Lung (tissue), 12 donors: Measurements from ENCODE around the gene HES7. TPM values are rescaled to one million over a fixed set of nuclear protein-coding genes. Genes with fewer than 3 reads are reported as not detected.

Experiments
- ATAC-seq: fragments of 200-7000 bp; cut with Tn5 transposase; one replicate; pipeline ENCODE4 v1.9.1; 2020; ENCODE audit warnings: moderate number of reproducible peaks; ENCODE audit not compliant: insufficient read depth, low FRiP score
- DNase-seq, 3 donors: peaks; one replicate each; pipeline ENCODE4 v3.0.0-alpha.2; 2013 to 2017
- H3K27ac ChIP-seq, 2 donors: one replicate each; pipeline ENCODE4 v1.5.1; 2013; ENCODE audit warnings: mild to moderate bottlenecking in 2 of 2, moderate library complexity in 2 of 2, control low read depth in 1 of 2, inconsistent platforms in 1 of 2, low read depth in 1 of 2, low read length in 1 of 2
- H3K27me3 ChIP-seq, 3 donors: one replicate each; pipeline ENCODE4 v1.5.1; 2013; ENCODE audit warnings: low read length in 2 of 3; ENCODE audit not compliant: control insufficient read depth in 3 of 3, insufficient read depth in 3 of 3
- H3K36me3 ChIP-seq, 4 donors: one replicate each; pipeline ENCODE4 v1.5.1; 2013; ENCODE audit warnings: low read length in 4 of 4, mild to moderate bottlenecking in 1 of 4, moderate library complexity in 1 of 4; ENCODE audit not compliant: control insufficient read depth in 4 of 4, insufficient read depth in 4 of 4
- H3K4me1 ChIP-seq, 5 donors: one replicate each; pipeline ENCODE4 v1.5.1; 2013; ENCODE audit warnings: low read length in 5 of 5, mild to moderate bottlenecking in 2 of 5, moderate library complexity in 1 of 5; ENCODE audit not compliant: control insufficient read depth in 5 of 5, insufficient read depth in 5 of 5
- H3K4me3 ChIP-seq: one replicate; pipeline ENCODE4 v1.5.1; 2013; ENCODE audit warnings: mild to moderate bottlenecking, control low read depth, moderate library complexity
- H3K9ac ChIP-seq, 2 donors: one replicate each; pipeline ENCODE4 v1.5.1; 2013; ENCODE audit warnings: low read length in 2 of 2, control low read depth in 1 of 2; ENCODE audit not compliant: insufficient read depth in 1 of 2
- H3K9me3 ChIP-seq, 4 donors: one replicate each; pipeline ENCODE4 v1.5.1; 2013; ENCODE audit warnings: low read length in 3 of 4, mild to moderate bottlenecking in 1 of 4, moderate library complexity in 1 of 4; ENCODE audit not compliant: control insufficient read depth in 4 of 4, insufficient read depth in 3 of 4
- CTCF ChIP-seq: IDR thresholded peaks from 2 replicates; pipeline ENCODE4 v1.5.1; 2012; ENCODE audit warnings: mild to moderate bottlenecking; ENCODE audit errors: control extremely low read depth, extremely low read depth
- WGBS, 2 donors: extraction: QIAGEN DNeasy Blood & Tissue Kit; methylation state at CpG; one replicate each; pipeline ENCODE4 v1.1.7; 2013; 5-methylcytosine and 5-hydroxymethylcytosine counted together
- polyA plus RNA-seq, 2 donors: library from polyadenylated mRNA; stranded (reverse); fragments of 200-250 nt; gene quantifications; one replicate each; pipeline ENCODE4 v1.2.1, GENCODE V29; 2013
- total RNA-seq, 2 donors: library from RNA; depleted of rRNA in 1 of 2; stranded (reverse); fragments of >200 nt in 1 of 2; gene quantifications; one replicate each; pipeline ENCODE4 v1.2.1, GENCODE V29; 2014 to 2021
- donor health status: control.
- donor health status: control.
- donor health status: Bipolar disorder and iron deficiency.
- donor health status: healthy.
- donor health status: DM: yes; HTN: yes; CAD: no.

Gene HES7
- total and polyA plus RNA-seq, 4 donors, result 0.22 to 0.55 (median 0.28) TPM; not detected in 1

GRCh38 chr17:8143581-8144400 lies 19.9 kb upstream of the HES7 start:
- TF ChIP-seq CTCF, result no peak
- Histone ChIP-seq H3K4me1 (peaks cover 0 to 1% (median 0%) of the 10 kb centered on the region in 5 donors), H3K27me3 (no peaks in the 10 kb centered on the region), H3K9ac (no peak overlapping the region), H3K9me3 (no peaks in the 10 kb centered on the region), H3K36me3 (peaks cover 39 to 86% (median 61%) of the 10 kb centered on the region in 4 donors), H3K4me3 (no peak overlapping the region), H3K27ac (no peak overlapping the region)
- DNase-seq, result no peak
- 94 to 95% methylated on average over 22 of the region's 22 CpGs for WGBS, 2 donors
- ATAC-seq, result no peak

GRCh38 chr17:8142887-8143580 lies 19.1 kb upstream of the HES7 start:
- no peak overlapping the region for H3K27ac ChIP-seq
- no peaks in the 10 kb centered on the region for H3K27me3 ChIP-seq
- H3K9me3 ChIP-seq, result no peaks in the 10 kb centered on the region
- no peak overlapping the region for H3K4me3 ChIP-seq
- peaks cover 0 to 4% (median 2%) of the 10 kb centered on the region in 5 donors for H3K4me1 ChIP-seq
- no peak overlapping the region for H3K9ac ChIP-seq
- no peak for ATAC-seq
- no peak for TF ChIP-seq CTCF
- WGBS, 2 donors, result 87 to 94% methylated on average over 14 to 15 of the region's 15 CpGs
- H3K36me3 ChIP-seq, result peaks cover 35 to 79% (median 57%) of the 10 kb centered on the region in 4 donors
- no peak for DNase-seq

- Histone ChIP-seq H3K27me3 (no peaks in the 10 kb centered on the region), H3K27ac (peak overlapping the region in 1 of 2 donors; percentile 25), H3K4me3 (no peak overlapping the region), H3K9ac (no peak overlapping the region), H3K36me3 (peaks cover 28 to 72% (median 52%) of the 10 kb centered on the region in 4 donors), H3K9me3 (no peaks in the 10 kb centered on the region), H3K4me1 (peaks cover 0 to 11% (median 2%) of the 10 kb centered on the region in 5 donors)
- DNase-seq (no peak), ATAC-seq (no peak)
- TF ChIP-seq CTCF, result no peak
- WGBS, 2 donors, result 91 to 94% methylated on average over 23 of the region's 23 CpGs
These were observed 18.4 kb upstream of the HES7 start for GRCh38 chr17:8142158-8142886.
